Activated CD8-positive, alpha-beta memory T cell treated with anti-CD3 and anti-CD28 coated beads for 4 hours (primary cell): ENCODE measurements around the gene IL17RD.

Experiments
- DNase-seq, 2 donors: peaks; one replicate each; pipeline ENCODE4 v3.0.0-alpha.2; 2020; ENCODE audit warnings: low read depth in 2 of 2

Gene IL17RD

DNA sequence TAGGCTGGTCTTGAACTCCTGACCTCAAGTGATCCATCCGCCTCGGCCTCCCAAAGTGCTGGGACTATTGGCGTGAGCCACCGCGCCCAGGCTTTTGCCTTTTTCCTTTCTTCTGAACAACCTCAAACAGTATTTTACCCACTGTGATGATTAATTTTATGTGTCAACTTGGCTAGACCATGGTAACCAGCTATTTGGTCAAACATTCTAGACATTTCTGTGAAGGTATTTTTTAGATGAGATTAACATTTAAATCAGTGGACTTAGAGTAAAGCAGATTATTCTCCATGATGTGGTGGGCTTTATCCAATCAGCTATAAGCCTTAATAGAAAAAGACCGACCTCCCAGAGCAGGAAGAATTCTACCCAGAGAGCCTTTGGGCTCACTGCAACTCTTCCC is 98.7 kb downstream of the IL17RD start:
- no peak for DNase-seq

DNA sequence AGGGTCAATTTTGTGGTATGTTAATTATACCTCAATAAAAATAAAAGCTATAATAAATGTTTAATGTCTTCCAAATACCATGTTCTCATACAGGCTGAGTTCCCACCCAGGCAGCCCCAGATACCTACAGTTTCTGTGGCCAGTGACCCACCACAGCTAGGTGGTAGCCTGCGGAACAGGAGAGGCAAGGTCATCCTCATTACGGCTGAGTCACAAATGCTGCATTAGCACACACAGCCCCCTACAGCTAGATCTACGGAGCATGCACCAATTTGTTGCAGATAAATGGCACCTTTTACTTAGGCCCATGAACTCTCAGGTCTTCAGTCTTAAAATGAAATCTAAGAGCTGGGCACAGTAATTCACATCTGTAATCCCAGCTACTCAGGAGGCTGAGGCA is 99.6 kb downstream of the IL17RD start:
- no peak for DNase-seq

DNA sequence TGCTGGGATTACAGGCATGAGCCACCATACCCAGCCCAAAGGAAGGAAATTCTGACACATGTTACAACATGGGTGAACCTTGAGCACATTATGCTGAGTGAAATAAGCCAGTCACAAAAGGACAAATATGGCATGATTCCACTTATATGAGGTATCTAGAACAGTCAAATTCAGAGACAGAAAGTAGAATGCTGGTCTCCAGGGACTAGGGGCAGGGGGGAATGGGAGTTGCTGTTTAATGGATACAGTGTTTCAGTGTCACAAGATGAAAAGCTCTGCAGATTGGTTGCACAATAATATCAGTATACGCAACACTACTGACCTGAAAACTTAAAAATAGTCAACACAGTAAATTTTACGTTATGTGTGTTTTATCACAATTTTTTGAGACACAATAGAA is 100.6 kb downstream of the IL17RD start:
- DNase-seq: no peak

DNA sequence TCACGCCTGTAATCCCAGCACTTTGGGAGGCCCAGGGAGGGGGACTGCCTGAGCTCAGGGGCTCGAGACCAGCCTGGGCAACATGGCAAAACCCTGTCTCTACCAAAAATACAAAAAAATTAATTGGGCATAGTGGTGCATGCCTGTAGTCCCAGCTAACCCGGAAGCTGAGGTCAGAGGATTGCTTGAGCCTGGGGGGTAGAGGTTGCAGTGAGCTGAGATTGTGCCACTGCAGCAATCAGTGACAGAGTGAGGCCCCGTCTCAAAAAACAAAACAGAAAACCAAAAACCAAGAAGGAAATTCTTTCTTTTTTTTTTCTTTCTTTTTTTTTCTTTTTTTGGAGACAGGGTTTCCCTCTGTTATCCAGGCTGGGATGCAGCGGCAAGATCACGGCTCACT is 101.2 kb downstream of the IL17RD start:
- DNase-seq: no peak

DNA sequence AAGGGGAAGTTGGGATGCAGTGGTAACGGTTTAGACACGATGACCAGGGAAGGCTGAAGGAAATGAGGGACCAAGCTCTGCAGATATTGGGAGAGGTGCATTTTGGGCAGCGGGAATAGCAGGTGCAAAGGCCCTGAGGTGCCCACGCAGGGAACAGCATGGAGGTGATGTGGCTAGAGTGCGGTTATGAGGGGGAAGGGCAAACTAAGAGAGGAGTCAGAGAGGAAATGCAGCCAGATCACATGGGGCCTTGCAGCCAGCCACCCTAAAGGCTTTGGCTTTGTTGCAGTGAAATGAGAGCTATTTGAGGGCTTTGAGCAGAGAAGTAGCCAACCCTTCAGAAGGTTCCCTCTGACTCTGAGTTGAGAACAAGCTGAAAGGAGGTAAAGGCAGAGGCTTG is 102.1 kb downstream of the IL17RD start:
- DNase-seq: no peak

DNA sequence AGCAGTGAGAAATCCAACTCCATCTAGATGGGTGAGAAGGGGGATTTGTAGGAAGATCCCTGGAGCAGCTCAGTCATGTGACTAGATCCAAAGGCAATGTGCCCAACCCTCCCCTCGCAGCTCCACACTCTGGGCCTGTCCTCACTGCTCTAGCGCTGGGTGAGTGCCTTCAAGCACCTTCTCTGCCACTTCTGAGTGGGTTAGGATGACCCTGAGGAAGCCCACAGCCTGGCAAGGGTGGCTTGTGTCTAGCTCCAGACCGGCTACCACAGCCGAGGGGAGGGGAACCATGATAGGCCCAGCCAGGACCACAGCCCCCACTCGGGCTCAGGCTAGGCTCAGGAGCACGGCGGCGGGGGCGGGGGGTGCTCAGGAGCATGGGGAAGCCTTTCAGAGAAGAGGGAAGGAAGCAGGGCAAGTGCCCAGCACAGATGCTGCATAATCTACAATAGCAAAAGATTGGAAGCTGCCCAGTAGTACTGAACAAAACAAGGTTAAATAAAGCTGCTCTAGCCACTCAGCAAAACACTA is 103.0 kb downstream of the IL17RD start:
- DNase-seq: no peak

DNA sequence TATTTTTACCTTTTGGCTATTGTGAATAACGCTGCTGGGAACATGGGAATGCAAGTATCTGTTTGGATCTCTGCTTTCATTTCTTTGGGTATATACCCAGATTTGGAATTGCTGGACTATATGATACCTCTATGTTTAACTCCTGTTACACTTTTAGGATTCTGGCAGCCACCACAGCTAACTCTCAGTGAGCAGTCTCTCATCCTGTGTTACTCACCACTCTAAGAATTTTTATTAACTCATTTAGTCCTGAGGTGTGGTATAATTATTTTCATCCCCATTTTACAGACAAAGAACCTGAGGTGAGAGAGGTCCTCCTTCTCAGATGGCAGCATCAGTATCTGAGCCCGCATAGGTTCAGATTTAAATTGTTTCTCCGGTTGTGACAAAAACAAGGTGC is 103.6 kb downstream of the IL17RD start:
- DNase-seq: no peak

DNA sequence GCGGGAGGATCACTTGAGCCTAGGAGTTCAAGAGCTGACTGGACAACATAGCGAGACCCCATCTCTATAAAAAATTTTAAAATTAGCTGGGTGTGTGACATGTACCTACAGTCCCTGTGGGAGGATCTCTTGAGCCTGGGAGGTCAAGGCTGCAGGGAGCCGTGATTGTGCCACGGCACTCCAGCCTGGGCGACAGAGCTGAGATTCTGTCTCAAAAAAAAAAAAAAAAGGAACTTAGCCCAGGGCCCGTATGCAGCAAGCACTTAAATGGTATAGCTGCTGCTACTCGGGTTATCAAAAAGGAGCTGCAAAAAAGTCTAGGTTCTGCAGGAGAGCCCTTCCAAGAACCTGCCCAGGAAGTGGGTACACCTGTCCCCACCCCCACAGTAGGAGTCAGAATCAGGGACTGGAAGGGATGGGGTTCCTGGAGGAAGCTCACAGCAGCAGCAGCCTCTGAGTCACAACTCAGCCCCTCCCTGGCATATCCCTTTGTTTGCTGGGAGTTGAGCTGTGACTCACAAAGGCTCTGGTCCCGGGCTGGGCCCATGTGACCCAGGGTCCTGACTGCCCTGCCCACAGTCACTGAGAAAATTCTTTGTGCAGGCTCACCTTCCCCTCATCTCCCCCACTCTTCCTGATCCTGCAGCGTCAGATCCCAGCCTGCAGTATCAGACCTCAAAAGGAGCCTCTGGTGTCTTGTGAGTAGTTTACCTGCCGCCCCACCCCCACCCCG is 104.9 kb downstream of the IL17RD start, which contains the start of gene SPATA12:
Gene SPATA12, plus strand, starts transcription at position 576 of the 733 bp plus-strand sequence. CDS start 13,031 bp downstream, outside the sequence.
- DNase-seq: no peak

DNA sequence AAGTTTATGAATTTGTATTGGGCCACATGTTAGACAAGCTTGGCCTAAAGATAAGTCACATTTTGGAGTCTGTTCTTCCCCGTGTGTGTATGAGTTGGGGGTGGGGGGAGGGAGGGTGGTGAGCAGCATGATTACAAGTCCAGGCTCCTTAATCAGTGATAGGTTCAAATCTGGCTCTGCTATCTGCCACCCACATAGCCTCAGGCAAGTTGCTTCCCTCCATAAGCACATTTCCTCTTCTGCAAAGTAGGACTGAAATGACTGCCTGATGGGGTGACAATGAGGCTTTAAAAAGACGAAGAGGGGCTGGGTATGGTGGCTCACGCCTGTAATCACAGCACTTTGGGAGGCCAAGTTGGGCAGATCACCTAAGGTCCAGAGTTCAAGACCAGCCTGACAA is 105.7 kb downstream of the IL17RD start:
- DNase-seq: no peak

DNA sequence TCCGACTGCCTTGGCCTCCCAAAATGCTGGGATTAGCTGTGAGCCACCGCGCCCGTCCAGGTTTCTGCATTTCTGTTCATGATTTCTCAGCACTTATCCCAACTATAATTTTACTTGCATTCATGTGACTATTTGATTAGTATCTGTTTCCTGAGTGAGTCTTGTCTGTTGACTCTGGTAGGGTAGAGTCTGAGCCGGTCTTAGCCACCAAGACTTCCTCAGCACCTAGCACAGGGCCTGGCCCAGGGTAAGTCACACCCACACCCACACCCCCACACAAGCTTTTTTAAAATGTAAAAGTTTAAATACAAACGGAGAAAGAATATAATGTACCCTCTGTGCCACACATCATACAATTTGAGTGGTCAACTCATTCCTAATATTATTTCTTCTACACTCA is 107.8 kb downstream of the IL17RD start:
- DNase-seq: no peak

DNA sequence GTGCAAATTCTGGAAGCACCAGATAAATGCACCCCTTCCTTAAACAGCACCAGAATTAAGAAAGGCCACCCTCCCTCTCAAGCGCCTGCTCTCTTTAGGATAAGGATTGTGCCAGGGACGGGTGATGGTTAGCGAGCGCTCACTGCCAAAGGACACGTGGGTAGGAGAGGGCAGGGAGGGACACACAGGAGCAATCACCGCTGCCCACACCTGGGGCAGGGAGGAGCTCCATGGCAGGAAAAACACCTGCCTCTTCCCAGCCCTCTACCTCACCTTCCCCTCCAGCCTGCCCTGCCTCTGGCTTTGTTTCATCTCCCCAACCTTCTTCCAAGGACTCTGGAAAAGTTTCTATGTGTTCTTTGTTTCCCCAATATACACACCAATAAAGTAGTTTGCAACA is 112.0 kb downstream of the IL17RD start:
- no peak for DNase-seq

DNA sequence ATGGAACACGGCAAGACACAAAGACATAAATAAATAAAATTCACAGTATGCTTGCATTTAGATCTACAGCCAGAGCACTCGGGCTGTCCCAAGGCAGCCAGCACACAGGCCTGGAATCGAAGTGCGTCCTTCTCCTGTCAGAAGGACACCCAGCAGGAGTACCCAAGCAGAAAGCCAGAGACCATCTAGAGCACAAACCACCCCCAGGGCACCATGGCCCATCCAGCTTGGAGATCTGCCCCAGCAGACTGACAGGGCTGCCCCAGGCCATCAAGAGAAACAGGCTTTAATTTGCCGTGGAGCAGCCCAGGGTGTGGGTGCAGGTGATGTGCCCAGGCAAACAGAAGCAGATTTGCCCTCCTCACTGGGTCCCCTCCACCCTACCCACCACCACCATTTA is 112.5 kb downstream of the IL17RD start:
- DNase-seq: no peak

DNA sequence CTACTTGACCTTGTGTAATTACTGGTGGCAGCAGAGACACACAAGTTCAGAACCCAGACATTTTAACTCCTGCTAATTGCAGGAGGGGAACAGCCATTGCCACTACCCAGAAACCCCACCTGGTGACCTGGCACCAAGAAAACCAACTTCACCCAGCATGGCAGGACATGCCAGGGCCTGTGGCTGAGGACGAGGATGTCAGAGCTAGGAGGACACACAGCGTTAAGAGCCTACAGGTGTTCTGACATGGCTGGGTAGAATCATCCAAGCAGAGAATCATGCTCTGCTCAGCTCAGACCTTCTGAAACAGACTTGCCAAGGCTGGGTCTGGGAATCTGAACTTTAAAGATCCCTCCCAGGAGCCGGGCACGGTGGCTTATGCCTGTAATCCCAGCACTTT is 116.4 kb downstream of the IL17RD start:
- DNase-seq: no peak

DNA sequence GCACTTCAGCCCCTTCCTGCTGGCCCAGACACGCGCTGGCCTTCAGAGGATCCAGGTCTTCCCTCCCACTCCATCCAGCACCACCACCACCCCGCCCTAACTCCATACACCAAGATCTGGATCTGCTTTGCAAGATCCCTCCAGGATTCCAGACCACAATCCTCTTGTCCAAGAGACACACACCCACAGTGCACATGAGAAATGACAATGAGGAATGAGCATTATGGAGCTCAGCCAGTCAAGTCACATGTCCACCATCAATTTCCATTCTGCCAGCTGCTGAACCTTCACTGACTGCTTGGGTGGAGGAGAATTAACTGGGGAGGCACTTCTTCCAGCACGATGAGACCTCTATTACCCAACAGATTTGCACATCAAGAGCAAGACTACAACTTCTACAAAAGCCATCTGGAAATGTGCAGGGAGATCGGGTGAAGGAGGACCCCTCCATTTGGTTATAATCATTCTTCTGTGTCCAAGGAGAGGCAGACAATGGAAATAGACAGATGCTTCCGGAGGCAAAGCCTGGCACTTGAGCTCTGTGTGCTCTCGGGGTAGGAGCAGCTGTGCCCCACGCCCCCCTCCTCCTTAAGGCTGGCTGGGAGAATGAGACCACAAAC is 117.0 kb downstream of the IL17RD start:
- DNase-seq: no peak

DNA sequence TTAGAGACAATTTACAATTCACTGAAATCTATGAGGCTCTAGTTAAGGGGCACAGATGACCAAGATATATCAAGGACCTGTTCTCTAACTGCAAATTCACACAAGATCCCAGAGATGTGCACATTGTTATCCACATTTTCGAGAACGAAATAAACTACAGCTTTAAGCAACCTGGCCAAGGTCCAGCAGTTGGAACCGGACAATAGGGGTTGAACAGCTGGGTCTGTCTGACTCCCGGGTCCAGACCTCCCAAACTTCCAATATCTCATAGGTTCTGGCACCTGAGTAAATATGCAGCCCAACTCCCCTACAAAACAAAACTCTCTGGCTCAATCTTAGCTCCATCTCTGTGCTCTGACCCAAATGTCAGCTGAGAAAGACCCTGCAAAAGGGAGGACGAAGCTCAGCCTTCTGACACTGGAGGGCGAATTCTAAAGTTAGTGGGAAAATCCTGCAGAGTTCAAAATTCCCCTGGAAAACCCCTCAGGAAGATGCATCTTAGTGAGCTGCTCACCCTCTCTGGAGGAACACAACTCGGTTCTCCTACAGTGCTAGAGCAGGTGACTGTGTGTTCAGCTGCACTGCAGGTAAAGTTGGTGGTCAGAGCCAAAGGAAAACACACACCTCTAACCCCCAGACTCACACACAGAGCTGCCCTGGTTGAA is 118.9 kb downstream of the IL17RD start:
- no peak for DNase-seq

DNA sequence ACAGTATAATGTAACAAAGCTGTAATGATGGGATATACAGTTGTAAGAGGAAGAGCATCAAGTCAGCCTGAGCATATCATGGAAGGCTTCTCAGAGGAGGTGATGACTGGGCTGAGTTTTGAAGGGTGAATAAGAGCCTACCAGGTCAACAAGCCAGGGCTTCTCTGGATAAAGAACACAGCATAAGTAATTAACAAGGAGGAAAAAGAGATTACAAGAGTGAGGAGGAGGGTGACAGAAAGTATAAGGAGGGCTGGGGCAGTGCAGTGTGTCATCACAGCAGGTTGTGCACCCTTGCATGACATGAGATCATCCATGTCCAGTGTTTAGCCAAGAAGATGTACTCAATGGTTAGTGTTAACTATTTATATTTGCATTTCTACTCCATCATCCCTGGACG is 121.6 kb downstream of the IL17RD start:
- no peak for DNase-seq

DNA sequence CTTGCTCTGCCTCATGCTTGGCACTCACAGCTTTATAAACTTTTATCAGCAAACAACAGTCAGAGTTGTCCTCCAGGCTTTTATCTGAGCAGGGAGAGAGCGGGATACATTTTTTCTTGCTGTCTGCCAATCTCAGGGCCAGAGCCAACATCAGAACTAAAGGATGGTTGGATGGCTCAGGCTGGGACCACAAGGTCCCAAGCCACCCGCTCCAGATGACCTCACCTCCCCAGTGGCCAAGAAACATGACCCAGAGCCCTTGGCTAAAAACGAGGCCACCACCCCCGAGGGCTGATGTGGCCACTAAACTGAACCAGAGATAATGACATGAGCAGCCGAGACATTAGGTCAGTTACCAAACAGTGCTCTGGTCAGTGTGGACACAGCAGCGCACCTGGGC is 123.5 kb downstream of the IL17RD start:
- no peak for DNase-seq
